AG04450 (cell line): ENCODE results near the gene PPIA. TPM values are rescaled to one million over a fixed set of nuclear protein-coding genes. Genes with fewer than 3 reads are reported as not detected.
A peak's percentile ranks its signal among the peaks of the same experiment; 100 is the strongest.
"Not testable (repeated sequence)": the region's sequence is repeated elsewhere in the genome, so short reads cannot be mapped to it uniquely, and the experiment has no call there.

Experiments used
- CTCF ChIA-PET: fragments of 300-600, 350-600 bp; formaldehyde crosslinking; extraction: SDS; loops from one replicate; lab custom pipeline; 2022; ENCODE audit warnings: antibody characterized with exemption, inconsistent platforms; lab: Charles Lee
- POLR2A ChIA-PET: fragments of 350-600 bp; formaldehyde crosslinking; extraction: SDS; loops from one replicate; lab custom pipeline; 2021; ENCODE audit warnings: antibody characterized with exemption, inconsistent platforms; lab: Yijun Ruan, JAX
- DNase-seq: peaks from one replicate; pipeline ENCODE4 v3.0.0-alpha.2; 2011; ENCODE audit warnings: low read depth, low spot score
- H3K27ac ChIP-seq: one replicate; pipeline ENCODE4 v1.5.1; 2012; ENCODE audit warnings: low read depth, low read length, control low read depth
- H3K27me3 ChIP-seq: one replicate; pipeline ENCODE4 v1.6.0; 2012; ENCODE audit warnings: low read length; ENCODE audit not compliant: control insufficient read depth, insufficient read depth
- H3K4me3 ChIP-seq: 2 replicates; pipeline ENCODE4 v1.5.1; 2011; ENCODE audit warnings: mild to moderate bottlenecking, low read depth, low read length, control low read depth
- H3K9me3 ChIP-seq: 2 replicates; pipeline ENCODE4 v1.5.1; 2012; ENCODE audit warnings: low read length; ENCODE audit not compliant: control insufficient read depth, insufficient read depth
- polyA plus RNA-seq: library from polyadenylated mRNA; depleted of rRNA; stranded (reverse); fragments of >200 nt; gene quantifications from 2 replicates; pipeline ENCODE4 v1.2.3, GENCODE V29; 2011
- TF ChIP-seq, protein P1 (sequence below): IDR thresholded peaks from 2 replicates; pipeline ENCODE4 v1.5.1; 2011; ENCODE audit warnings: low read depth, low read length, control low read depth, inconsistent platforms

Gene PPIA
- polyA plus RNA-seq, 1 experiment = 5,100 TPM

- POLR2A ChIA-PET = no interaction called here
- TF ChIP-seq, protein P1, sequence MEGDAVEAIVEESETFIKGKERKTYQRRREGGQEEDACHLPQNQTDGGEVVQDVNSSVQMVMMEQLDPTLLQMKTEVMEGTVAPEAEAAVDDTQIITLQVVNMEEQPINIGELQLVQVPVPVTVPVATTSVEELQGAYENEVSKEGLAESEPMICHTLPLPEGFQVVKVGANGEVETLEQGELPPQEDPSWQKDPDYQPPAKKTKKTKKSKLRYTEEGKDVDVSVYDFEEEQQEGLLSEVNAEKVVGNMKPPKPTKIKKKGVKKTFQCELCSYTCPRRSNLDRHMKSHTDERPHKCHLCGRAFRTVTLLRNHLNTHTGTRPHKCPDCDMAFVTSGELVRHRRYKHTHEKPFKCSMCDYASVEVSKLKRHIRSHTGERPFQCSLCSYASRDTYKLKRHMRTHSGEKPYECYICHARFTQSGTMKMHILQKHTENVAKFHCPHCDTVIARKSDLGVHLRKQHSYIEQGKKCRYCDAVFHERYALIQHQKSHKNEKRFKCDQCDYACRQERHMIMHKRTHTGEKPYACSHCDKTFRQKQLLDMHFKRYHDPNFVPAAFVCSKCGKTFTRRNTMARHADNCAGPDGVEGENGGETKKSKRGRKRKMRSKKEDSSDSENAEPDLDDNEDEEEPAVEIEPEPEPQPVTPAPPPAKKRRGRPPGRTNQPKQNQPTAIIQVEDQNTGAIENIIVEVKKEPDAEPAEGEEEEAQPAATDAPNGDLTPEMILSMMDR = no peak
These were observed 3.5 kb downstream of the PPIA start for GRCh38 chr7:44799939-44800338.

DNA sequence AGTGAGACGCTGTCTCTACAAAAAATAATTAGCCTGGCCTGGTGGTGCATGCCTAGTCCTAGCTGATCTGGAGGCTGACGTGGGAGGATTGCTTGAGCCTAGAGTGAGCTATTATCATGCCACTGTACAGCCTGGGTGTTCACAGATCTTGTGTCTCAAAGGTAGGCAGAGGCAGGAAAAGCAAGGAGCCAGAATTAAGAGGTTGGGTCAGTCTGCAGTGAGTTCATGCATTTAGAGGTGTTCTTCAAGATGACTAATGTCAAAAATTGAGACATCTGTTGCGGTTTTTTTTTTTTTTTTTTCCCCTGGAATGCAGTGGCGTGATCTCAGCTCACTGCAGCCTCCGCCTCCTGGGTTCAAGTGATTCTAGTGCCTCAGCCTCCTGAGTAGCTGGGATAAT lies 5.4 kb downstream of the PPIA start:
- no peaks in the 10 kb centered on the region for H3K9me3 ChIP-seq
- DNase-seq = no peak
- H3K27me3 ChIP-seq = no peaks in the 10 kb centered on the region
- peak overlapping the region; percentile 3 for H3K27ac ChIP-seq
- no peak overlapping the region for H3K4me3 ChIP-seq
- ChIA-PET CTCF (no interaction called here), POLR2A (interaction anchor here (0.6 kb wide), 1 partner anchor 161 kb away, joined by 4 read pairs; no protein-coding TSS in a partner anchor)
- TF ChIP-seq, protein P1 = no peak

More at GRCh38 chr7:44799939-44800338, 3.5 kb downstream of the PPIA start:
- H3K4me3 ChIP-seq = no peak overlapping the region
- CTCF ChIA-PET = no interaction called here
- DNase-seq = no peak
- no peak overlapping the region for H3K27ac ChIP-seq
- no peaks in the 10 kb centered on the region for H3K27me3 ChIP-seq
- no peaks in the 10 kb centered on the region for H3K9me3 ChIP-seq

GRCh38 chr7:44802418-44803025 lies 6.0 kb downstream of the PPIA start:
- H3K27me3 ChIP-seq = no peaks in the 10 kb centered on the region
- DNase-seq = no peak
- POLR2A ChIA-PET = interaction anchor here (1.1 kb wide), 1 partner anchor 11 kb away, joined by 3 read pairs; no protein-coding TSS in a partner anchor
- CTCF ChIA-PET = no interaction called here
- no peak overlapping the region for H3K4me3 ChIP-seq
- no peaks in the 10 kb centered on the region for H3K9me3 ChIP-seq
- H3K27ac ChIP-seq = no peak overlapping the region
- TF ChIP-seq, protein P1 = no peak

GRCh38 chr7:44803828-44804519 lies 7.5 kb downstream of the PPIA start:
- ChIA-PET POLR2A (interaction anchor here (0.7 to 1.1 kb wide), 2 partner anchors 22 to 313 kb away, joined by 3 to 4 read pairs; no protein-coding TSS in a partner anchor), CTCF (interaction anchor here (0.7 kb wide), 1 partner anchor 453 kb away, joined by 6 read pairs; no protein-coding TSS in a partner anchor)
- not testable (repeated sequence) for DNase-seq, H3K27me3 ChIP-seq, H3K27ac ChIP-seq, H3K9me3 ChIP-seq, H3K4me3 ChIP-seq

- H3K9me3 ChIP-seq = no peaks in the 10 kb centered on the region
- CTCF ChIA-PET = interaction anchor here (0.6 to 0.8 kb wide), 2 partner anchors 15 to 266 kb away, joined by 3 read pairs; no protein-coding TSS in a partner anchor
- H3K4me3 ChIP-seq = no peak overlapping the region
- no peaks in the 10 kb centered on the region for H3K27me3 ChIP-seq
- POLR2A ChIA-PET = no interaction called here
- TF ChIP-seq, protein P1 = no peak
- no peak for DNase-seq
- H3K27ac ChIP-seq = no peak overlapping the region
These were observed 9.5 kb downstream of the PPIA start for GRCh38 chr7:44805950-44806349.
